WI38 (cell line): ENCODE results near the gene BACE2.
"Not testable (repeated sequence)": the region's sequence is repeated elsewhere in the genome, so short reads cannot be mapped to it uniquely, and the experiment has no call there.

ENCODE experiments used
- H3K4me3 ChIP-seq: 2 replicates; pipeline ENCODE4 v1.5.1; 2011; ENCODE audit warnings: low read depth, mild to moderate bottlenecking, control low read depth, low read length
- CTCF ChIP-seq: IDR thresholded peaks from 2 replicates; pipeline ENCODE4 v1.5.1; 2012; ENCODE audit warnings: low read depth, mild to moderate bottlenecking, control low read depth, low read length

Gene BACE2

GRCh38 chr21:41295721-41296254, 127.8 kb downstream of the BACE2 start:
- H3K4me3 ChIP-seq: no peak overlapping the region
- no peak for TF ChIP-seq CTCF

GRCh38 chr21:41302976-41303375, 135.0 kb downstream of the BACE2 start:
- H3K4me3 ChIP-seq: no peak overlapping the region
- no peak for TF ChIP-seq CTCF

GRCh38 chr21:41304068-41304720, 136.2 kb downstream of the BACE2 start:
- no peak for TF ChIP-seq CTCF
- H3K4me3 ChIP-seq: no peak overlapping the region

- H3K4me3 ChIP-seq: no peak overlapping the region
- no peak for TF ChIP-seq CTCF
Measured at GRCh38 chr21:41307219-41307618, 139.3 kb downstream of the BACE2 start.

GRCh38 chr21:41313285-41314164, 145.6 kb downstream of the BACE2 start:
- H3K4me3 ChIP-seq: not testable (repeated sequence)

GRCh38 chr21:41315726-41316125, 147.8 kb downstream of the BACE2 start:
- no peak for TF ChIP-seq CTCF
- H3K4me3 ChIP-seq: no peak overlapping the region

- H3K4me3 ChIP-seq: no peak within 1 kb of the TSS
- TF ChIP-seq CTCF: no peak
Measured at GRCh38 chr21:41316200-41317062, 148.5 kb downstream of the BACE2 start, which contains the start of gene FAM3B. TSS of gene FAM3B (plus strand) at chr21:41316801. CDS start at chr21:41316880, 79 bp downstream.
